GM12892 (cell line): ENCODE measurements around the gene WWC1.

Experiments
- POLR2A ChIP-seq: IDR thresholded peaks from 2 replicates; pipeline ENCODE4 v1.6.1; 2011; ENCODE audit warnings: low read depth, low read length, control low read depth
- POLR2AphosphoS5 ChIP-seq: IDR thresholded peaks from 2 replicates; pipeline ENCODE4 v1.6.1; 2011; ENCODE audit warnings: low read depth, low read length, control low read depth
- TAF1 ChIP-seq: IDR thresholded peaks from 2 replicates; pipeline ENCODE4 v1.6.1; 2011; ENCODE audit warnings: low read depth, mild to moderate bottlenecking, control low read depth, low read length, borderline replicate concordance

GRCh38 chr5:168513861-168514428, 222.5 kb downstream of the WWC1 start:
- no peak for TF ChIP-seq TAF1
- no peak for TF ChIP-seq POLR2A
- no peak for TF ChIP-seq POLR2AphosphoS5
